ENCODE results near the gene IFRD2.
"Not testable (repeated sequence)": the region's sequence is repeated elsewhere in the genome, so short reads cannot be mapped to it uniquely, and the experiment has no call there.

IFRD2 gene

DNA sequence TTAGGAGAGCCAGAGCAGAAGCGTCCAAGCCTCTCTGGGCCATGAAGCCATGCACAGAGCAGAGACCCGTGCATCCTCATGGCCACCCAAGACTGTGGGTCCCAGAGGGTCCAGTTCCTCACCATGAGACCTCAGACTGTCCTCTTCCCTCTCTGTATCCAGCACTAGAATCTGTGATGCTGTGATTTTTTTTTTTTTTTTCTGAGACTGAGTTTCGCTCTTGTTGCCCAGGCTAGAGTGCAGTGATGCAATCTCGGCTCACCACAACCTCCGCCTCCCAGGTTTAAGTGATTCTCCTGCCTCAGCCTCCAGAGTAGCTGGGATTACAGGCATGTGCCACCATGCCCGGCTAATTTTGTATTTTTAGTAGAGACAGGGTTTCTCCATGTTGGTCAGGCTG, 47.4 kb downstream of the IFRD2 start:
- DNase-seq: not testable (repeated sequence)

DNA sequence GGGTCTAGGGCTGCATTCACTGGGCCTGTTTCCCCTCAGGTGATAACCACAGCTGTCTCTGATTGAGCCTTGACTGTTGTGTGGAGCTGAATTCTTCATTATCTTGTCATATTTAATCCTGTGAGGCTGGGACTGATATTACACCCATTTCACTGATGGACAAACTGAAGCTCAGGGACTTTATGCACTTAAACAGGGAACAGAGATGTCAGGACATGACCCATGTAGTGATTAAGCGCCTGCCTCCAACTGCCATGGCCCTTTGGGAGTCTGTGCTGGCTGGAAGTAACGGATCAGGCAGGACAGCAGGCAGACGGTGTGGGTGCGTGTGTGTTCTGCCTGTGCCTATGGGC, 48.7 kb downstream of the IFRD2 start:
- no peak for DNase-seq

DNA sequence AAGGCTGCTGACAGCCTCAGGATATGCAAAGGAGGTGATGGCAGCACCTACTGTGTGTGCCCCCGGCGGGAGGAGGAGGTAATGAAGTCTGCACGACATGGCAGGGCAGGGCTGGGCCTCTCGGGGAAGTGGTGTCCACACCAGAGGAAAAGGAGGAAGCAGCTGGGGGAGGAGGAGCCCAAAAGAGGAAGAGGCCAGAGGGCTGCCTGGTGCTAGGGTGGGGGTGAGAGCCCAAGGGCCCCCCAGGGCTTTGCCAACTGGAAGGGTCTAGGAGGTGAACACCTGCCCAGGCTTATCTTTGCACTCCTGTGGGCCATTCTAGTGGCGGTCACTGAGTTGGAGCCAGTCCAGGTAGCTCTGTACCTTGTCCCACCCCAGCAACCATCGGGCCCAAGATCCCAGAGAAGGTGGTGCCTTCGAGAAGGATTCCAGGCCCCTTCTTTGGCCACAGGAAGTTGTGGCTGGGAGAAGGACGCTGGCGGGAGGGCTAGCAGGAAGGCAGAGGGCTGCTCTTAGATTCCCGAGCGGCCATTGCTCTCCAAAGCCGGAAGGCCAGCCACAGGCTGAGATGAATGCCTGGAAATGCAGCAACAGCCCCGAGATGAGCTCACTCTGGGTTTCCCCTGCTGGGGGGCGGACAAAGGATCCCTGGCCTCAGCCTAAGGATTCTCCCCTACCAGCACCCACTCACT, 49.2 kb downstream of the IFRD2 start:
- DNase-seq: peak; percentile 63

DNA sequence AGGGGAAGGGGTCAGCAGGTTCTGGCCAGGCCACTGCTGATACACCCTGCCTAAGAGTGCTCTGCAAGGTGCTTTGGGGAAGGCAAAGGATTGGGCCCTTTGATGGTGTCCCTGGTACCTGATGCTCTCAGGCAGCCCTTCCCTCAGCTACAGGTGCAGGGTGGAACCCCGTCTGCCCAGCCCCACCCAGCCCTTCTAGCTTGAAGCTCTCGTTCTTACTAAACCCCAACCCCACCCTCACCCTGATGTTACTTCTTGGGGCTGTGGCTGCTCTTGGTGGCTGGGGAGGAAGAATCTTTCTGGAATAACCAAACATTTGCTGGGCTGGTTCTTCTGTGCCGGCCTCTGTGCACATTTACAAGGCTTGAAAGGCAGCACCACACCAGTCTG, 49.9 kb downstream of the IFRD2 start:
- no peak for DNase-seq

DNA sequence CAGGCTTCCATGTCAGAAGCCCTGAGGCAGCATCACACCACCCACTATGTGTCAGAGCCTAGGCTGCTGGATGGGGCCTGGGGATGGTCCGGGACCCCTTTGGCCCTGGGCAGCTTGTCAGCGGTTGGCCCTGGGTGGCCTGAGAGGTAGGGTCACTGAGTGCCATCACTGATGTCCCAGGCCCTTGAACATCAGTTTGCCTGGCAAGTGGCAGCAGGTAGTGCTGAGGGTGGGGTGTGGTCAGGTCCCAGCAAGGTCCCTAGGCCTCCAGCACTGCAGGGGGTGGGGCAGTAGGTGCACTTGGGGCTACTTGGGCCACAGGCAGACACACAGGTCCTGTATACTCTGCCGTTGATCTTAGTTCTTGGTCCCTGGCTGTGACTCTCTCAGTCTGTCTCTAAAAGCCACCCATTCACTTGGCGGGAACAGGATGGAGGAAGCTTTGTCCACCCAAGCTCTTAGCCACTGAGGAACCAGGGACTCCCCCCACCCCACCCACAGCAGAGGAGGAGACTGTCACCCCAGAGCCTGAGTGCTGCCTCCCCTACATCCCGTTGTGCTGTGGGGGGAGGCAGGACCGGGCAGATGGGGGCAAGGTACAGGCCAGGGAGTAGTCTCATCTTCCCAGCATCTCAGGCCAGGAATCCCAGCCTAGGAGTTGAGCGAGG, 50.4 kb downstream of the IFRD2 start:
- DNase-seq: no peak

DNA sequence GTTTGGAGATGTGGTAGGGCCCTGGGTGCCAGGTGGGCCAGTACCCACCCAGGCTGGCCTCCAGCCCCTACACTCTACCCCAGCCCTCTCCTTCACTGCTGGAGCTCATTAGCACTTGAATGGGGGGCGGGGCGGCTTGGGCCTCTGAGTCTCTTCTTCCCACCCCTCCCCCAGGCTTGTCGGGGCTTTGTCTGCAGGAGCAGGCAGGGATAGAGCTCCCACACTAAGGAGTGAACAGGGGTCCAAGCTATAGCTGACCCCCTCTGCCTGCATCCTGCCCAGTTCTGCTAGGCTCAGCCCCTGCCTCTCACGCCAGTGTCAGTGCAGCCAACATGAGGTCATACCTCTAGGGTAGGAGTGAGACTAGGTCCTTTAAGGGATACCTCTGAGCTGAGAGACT, 51.1 kb downstream of the IFRD2 start:
- DNase-seq: no peak

DNA sequence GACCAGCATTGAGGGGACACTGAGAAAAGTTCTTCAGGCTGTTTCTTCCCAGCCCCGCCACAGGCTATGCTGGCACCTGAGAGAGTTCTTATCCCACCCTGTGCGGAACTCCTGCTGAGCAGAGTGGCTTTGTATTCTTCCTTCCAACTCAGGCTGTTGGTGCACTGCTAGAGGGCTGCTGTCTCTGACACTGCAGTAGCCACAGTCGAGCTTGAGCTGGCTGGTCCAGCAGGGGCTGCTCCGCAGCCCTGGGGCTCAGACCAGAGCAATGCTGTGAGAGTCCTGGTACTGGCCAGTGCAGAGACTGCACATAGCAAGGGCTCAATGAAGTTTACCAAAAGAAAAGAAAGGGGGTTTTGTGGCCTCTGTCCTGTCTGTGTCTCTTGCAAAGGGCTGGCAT, 52.6 kb downstream of the IFRD2 start:
- DNase-seq: no peak

DNA sequence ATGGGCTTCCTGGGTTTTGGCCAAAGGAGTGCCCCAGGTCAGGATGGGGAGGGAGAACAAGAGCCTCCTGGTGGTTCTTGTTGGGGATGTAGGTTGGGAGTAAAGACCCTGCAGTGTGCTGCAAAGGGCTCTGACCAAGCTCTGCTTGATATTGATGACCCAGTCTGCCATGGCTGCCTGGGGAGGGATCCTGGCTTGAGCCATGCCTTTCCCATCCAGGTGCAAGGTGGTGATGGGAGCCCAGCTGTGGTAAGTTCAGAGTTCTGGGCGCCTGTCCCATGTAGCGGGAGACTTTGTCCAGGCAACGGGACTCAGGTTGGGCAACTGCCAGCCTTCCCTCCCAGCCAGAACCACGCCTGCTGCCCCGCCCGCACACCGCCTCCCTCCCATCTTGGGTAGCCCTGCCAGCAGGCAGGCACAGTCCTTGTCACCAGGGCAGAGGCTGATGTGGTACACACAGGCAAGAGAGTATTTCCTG, 53.6 kb downstream of the IFRD2 start:
- DNase-seq: peak; percentile 35

DNA sequence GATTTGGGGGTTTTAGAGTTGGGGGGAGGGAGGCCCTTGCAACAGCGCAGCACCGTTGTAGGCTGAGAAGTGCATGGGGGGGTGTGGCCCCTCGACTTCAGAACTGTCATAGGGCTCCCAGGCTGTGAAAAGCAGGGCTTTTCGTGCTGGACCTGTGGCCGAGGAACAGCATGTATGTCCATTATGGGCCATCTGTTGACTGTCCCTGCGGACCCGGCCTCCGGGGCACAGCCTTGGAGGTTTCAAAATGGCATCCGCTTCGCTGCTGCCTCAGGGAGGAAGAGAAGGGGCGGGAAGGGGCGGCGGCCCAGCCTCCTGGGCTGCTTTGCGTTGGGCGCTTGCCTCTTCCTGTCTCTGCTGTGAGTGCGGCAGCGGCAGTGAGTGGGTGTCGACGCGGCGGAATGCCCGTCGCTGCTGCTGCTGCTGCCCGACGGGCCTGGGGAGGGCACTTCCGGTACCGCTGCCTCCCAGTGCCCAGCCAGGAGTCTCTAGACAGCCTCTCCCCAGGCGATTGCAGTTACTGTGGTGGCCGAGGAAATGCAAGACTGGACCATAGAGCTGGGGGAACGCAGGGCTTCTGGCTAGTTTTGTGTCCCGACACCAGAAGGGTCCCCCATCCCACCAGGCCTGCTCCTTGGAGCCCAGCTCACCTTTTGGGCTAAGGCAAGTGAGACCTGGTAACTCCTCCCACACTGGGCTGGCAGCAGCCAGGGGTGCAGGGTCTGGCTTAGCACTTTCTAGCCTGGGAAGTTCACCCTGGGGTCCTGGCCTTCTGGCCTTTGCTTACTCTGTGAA, 54.3 kb downstream of the IFRD2 start:
- peak; percentile 90 for DNase-seq
